Measurements from ENCODE around the gene CCDC157.
A peak's percentile ranks its signal among the peaks of the same experiment; 100 is the strongest.
"Not testable (repeated sequence)": the region's sequence is repeated elsewhere in the genome, so short reads cannot be mapped to it uniquely, and the experiment has no call there.

The CCDC157 gene

GRCh38 chr22:30326255-30326705 lies 30.5 kb upstream of the CCDC157 start:
- DNase-seq, result no peak

GRCh38 chr22:30326706-30327362 lies 30.0 kb upstream of the CCDC157 start, which contains the start of gene TBC1D10A:
TSS of gene TBC1D10A (minus strand) at chr22:30326941. CDS start at chr22:30326881, 60 bp downstream.
- DNase-seq, result peak; percentile 98

GRCh38 chr22:30327864-30328345 lies 28.9 kb upstream of the CCDC157 start:
- peak; percentile 75 for DNase-seq

GRCh38 chr22:30328466-30329049 lies 28.2 kb upstream of the CCDC157 start:
- peak; percentile 93 for DNase-seq

GRCh38 chr22:30332551-30332950 lies 24.3 kb upstream of the CCDC157 start:
- DNase-seq, result no peak

- DNase-seq, result no peak
Observed at GRCh38 chr22:30332994-30333706, 23.7 kb upstream of the CCDC157 start.

- no peak for DNase-seq
Observed at GRCh38 chr22:30333707-30334087, 23.1 kb upstream of the CCDC157 start.

- DNase-seq, result no peak
Observed at GRCh38 chr22:30334646-30335045, 22.2 kb upstream of the CCDC157 start.

GRCh38 chr22:30335236-30335635 lies 21.6 kb upstream of the CCDC157 start:
- DNase-seq, result no peak

GRCh38 chr22:30336752-30337460 lies 19.9 kb upstream of the CCDC157 start:
- no peak for DNase-seq

- DNase-seq, result no peak
Observed at GRCh38 chr22:30337461-30337778, 19.4 kb upstream of the CCDC157 start.

- DNase-seq, result not testable (repeated sequence)
Observed at GRCh38 chr22:30338341-30338740, 18.5 kb upstream of the CCDC157 start.

GRCh38 chr22:30338802-30339201 lies 18.0 kb upstream of the CCDC157 start:
- no peak for DNase-seq

GRCh38 chr22:30340911-30341685 lies 15.7 kb upstream of the CCDC157 start:
- no peak for DNase-seq

GRCh38 chr22:30344447-30345200 lies 12.2 kb upstream of the CCDC157 start:
- no peak for DNase-seq

GRCh38 chr22:30347255-30347892 lies 9.4 kb upstream of the CCDC157 start:
- DNase-seq, result no peak

GRCh38 chr22:30348404-30348803 lies 8.4 kb upstream of the CCDC157 start:
- DNase-seq, result no peak

- no peak for DNase-seq
Observed at GRCh38 chr22:30348809-30349208, 8.0 kb upstream of the CCDC157 start.

GRCh38 chr22:30351226-30351625 lies 5.6 kb upstream of the CCDC157 start:
- no peak for DNase-seq

- DNase-seq, result no peak
Observed at GRCh38 chr22:30354644-30355043, 2.2 kb upstream of the CCDC157 start.

GRCh38 chr22:30357236-30357570 lies 396 bp downstream of the CCDC157 start:
- DNase-seq, result no peak

All from islet precursor cell (in vitro differentiated cells).